ENCODE data around the gene TNC. TPM values are rescaled to one million over a fixed set of nuclear protein-coding genes. Genes with fewer than 3 reads are reported as not detected.

The TNC gene
- total RNA-seq, 1 donor from 2014 or later, result 5.1 TPM

GRCh38 chr9:115046199-115046598 is 71.8 kb downstream of the TNC start:
- H3K27ac Mint-ChIP-seq, result no peak overlapping the region
- H3K27me3 Mint-ChIP-seq, result peaks cover 9% of the 10 kb centered on the region
- DNase-seq (ENCODE audit: low spot score, unreplicated experiment), result no peak
- TF ChIP-seq CTCF (IDR thresholded peaks at IDR 0.05; ENCODE audit: unreplicated experiment), result no peak
- no peak overlapping the region for H3K4me3 Mint-ChIP-seq (ENCODE audit: low read depth)
- H3K36me3 Mint-ChIP-seq (ENCODE audit: insufficient read depth), result no peaks in the 10 kb centered on the region
- no peaks in the 10 kb centered on the region for H3K9me3 Mint-ChIP-seq (ENCODE audit: low read depth)
- H3K4me1 Mint-ChIP-seq (ENCODE audit: low read depth), result no peaks in the 10 kb centered on the region

- TF ChIP-seq CTCF (IDR thresholded peaks at IDR 0.05; ENCODE audit: unreplicated experiment), result no peak
- Mint-ChIP-seq H3K36me3 (ENCODE audit: insufficient read depth) (no peaks in the 10 kb centered on the region), H3K27ac (no peak overlapping the region), H3K4me1 (ENCODE audit: low read depth) (no peaks in the 10 kb centered on the region), H3K27me3 (peaks cover 9% of the 10 kb centered on the region), H3K4me3 (ENCODE audit: low read depth) (no peak overlapping the region), H3K9me3 (ENCODE audit: low read depth) (no peaks in the 10 kb centered on the region)
- no peak for DNase-seq (ENCODE audit: low spot score, unreplicated experiment)
These were observed 74.3 kb downstream of the TNC start for GRCh38 chr9:115043632-115044031.

GRCh38 chr9:115042781-115043509 is 75.0 kb downstream of the TNC start:
- Mint-ChIP-seq H3K9me3 (ENCODE audit: low read depth) (no peaks in the 10 kb centered on the region), H3K4me1 (ENCODE audit: low read depth) (no peaks in the 10 kb centered on the region), H3K4me3 (ENCODE audit: low read depth) (no peak overlapping the region), H3K36me3 (ENCODE audit: insufficient read depth) (no peaks in the 10 kb centered on the region), H3K27ac (no peak overlapping the region), H3K27me3 (peaks cover 9% of the 10 kb centered on the region)
- no peak for TF ChIP-seq CTCF (IDR thresholded peaks at IDR 0.05; ENCODE audit: unreplicated experiment)
- no peak for DNase-seq (ENCODE audit: low spot score, unreplicated experiment)

- Mint-ChIP-seq H3K4me1 (ENCODE audit: low read depth) (no peaks in the 10 kb centered on the region), H3K27me3 (peaks cover 10% of the 10 kb centered on the region), H3K9me3 (ENCODE audit: low read depth) (no peaks in the 10 kb centered on the region), H3K36me3 (ENCODE audit: insufficient read depth) (no peaks in the 10 kb centered on the region), H3K27ac (no peak overlapping the region), H3K4me3 (ENCODE audit: low read depth) (no peak overlapping the region)
- no peak for DNase-seq (ENCODE audit: low spot score, unreplicated experiment)
- no peak for TF ChIP-seq CTCF (IDR thresholded peaks at IDR 0.05; ENCODE audit: unreplicated experiment)
These were observed 78.3 kb downstream of the TNC start for GRCh38 chr9:115039516-115040120.

GRCh38 chr9:115038178-115038577 is 79.8 kb downstream of the TNC start:
- Mint-ChIP-seq H3K9me3 (ENCODE audit: low read depth) (no peaks in the 10 kb centered on the region), H3K27ac (no peak overlapping the region), H3K27me3 (peaks cover 17% of the 10 kb centered on the region), H3K4me3 (ENCODE audit: low read depth) (no peak overlapping the region), H3K36me3 (ENCODE audit: insufficient read depth) (no peaks in the 10 kb centered on the region), H3K4me1 (ENCODE audit: low read depth) (peaks cover 2% of the 10 kb centered on the region)
- no peak for TF ChIP-seq CTCF (IDR thresholded peaks at IDR 0.05; ENCODE audit: unreplicated experiment)
- no peak for DNase-seq (ENCODE audit: low spot score, unreplicated experiment)

Measured in progenitor cell of endocrine pancreas (in vitro differentiated cells).